Cardiac muscle cell (in vitro differentiated cells and primary cell): ENCODE results near the gene SYPL1. TPM values are rescaled to one million over a fixed set of nuclear protein-coding genes. Genes with fewer than 3 reads are reported as not detected.

Source experiments
- DNase-seq, 2 donors: peaks; one replicate each; pipeline versions ENCODE4 v3.0.0 to v3.0.0-alpha.2; 2010 to 2017; ENCODE audit warnings: low read depth in 1 of 2, low spot score in 1 of 2
- H3K27ac ChIP-seq: fragments of 200-600 bp; sonication (generic); 2 replicates; pipeline ENCODE4 v1.5.1; 2016
- H3K27me3 ChIP-seq: fragments of 200-600 bp; sonication (generic); 2 replicates; pipeline ENCODE4 v1.6.0; 2016; ENCODE audit warnings: control low read depth
- H3K36me3 ChIP-seq: fragments of 200-600 bp; sonication (generic); 2 replicates; pipeline ENCODE4 v1.5.1; 2016; ENCODE audit warnings: control low read depth
- H3K4me1 ChIP-seq: fragments of 200-600 bp; sonication (generic); 2 replicates; pipeline ENCODE4 v1.8.1; 2017; ENCODE audit warnings: low read depth, mild to moderate bottlenecking, mixed run types
- H3K4me3 ChIP-seq: fragments of 200-600 bp; sonication (generic); 2 replicates; pipeline ENCODE4 v1.5.1; 2016; ENCODE audit warnings: mild to moderate bottlenecking
- H3K9me3 ChIP-seq: fragments of 200-600 bp; sonication (generic); 2 replicates; pipeline ENCODE4 v1.5.1; 2017; ENCODE audit warnings: low read depth, mild to moderate bottlenecking, control low read depth
- polyA plus RNA-seq: library from polyadenylated mRNA; unstranded; fragments of >200 nt; fragmentation: Nextera tagmentation; extraction: Ambion mirVana; gene quantifications from 2 replicates; pipeline ENCODE4 v1.2.1, GENCODE V29; 2016
- total RNA-seq: library from RNA; depleted of rRNA; stranded (reverse); fragments of >200 nt; gene quantifications from 2 replicates; pipeline ENCODE4 v1.2.3, GENCODE V29; 2016
- TF ChIP-seq, protein P1 (sequence below): IDR thresholded peaks from 2 replicates; pipeline ENCODE4 v1.5.1; 2012; ENCODE audit warnings: low read depth, mild to moderate bottlenecking, low read length

SYPL1 gene
- total and polyA plus RNA-seq, 2 experiments from 2014 or later, result 37.8 to 80.9 TPM

DNA sequence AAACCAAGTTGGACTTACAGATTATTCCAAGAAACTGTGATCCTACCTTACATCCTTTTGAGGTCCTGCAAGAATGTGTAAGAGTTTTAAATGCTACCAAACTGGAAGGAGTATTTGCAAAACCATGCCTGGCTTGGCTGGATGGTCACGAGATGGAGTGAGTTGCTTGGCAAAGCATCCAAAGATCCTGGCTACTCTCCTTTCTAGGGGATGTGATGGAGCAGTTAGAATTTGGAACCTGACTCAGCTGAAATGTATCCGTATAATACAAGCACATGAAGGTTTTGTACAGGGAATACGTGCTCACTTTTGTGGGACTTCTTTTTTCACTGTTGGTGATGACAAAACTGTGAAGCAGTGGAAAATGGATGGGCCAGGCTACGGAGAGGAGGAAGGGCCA is 13.3 kb upstream of the SYPL1 start:
- Histone ChIP-seq H3K27me3 (no peaks in the 10 kb centered on the region), H3K36me3 (no peaks in the 10 kb centered on the region), H3K9me3 (no peaks in the 10 kb centered on the region), H3K4me3 (no peak overlapping the region), H3K27ac (no peak overlapping the region), H3K4me1 (peaks cover 3% of the 10 kb centered on the region)
- peak in 1 of 2 donors; percentile 55 for DNase-seq
- TF ChIP-seq, protein P1, sequence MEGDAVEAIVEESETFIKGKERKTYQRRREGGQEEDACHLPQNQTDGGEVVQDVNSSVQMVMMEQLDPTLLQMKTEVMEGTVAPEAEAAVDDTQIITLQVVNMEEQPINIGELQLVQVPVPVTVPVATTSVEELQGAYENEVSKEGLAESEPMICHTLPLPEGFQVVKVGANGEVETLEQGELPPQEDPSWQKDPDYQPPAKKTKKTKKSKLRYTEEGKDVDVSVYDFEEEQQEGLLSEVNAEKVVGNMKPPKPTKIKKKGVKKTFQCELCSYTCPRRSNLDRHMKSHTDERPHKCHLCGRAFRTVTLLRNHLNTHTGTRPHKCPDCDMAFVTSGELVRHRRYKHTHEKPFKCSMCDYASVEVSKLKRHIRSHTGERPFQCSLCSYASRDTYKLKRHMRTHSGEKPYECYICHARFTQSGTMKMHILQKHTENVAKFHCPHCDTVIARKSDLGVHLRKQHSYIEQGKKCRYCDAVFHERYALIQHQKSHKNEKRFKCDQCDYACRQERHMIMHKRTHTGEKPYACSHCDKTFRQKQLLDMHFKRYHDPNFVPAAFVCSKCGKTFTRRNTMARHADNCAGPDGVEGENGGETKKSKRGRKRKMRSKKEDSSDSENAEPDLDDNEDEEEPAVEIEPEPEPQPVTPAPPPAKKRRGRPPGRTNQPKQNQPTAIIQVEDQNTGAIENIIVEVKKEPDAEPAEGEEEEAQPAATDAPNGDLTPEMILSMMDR, result no peak

DNA sequence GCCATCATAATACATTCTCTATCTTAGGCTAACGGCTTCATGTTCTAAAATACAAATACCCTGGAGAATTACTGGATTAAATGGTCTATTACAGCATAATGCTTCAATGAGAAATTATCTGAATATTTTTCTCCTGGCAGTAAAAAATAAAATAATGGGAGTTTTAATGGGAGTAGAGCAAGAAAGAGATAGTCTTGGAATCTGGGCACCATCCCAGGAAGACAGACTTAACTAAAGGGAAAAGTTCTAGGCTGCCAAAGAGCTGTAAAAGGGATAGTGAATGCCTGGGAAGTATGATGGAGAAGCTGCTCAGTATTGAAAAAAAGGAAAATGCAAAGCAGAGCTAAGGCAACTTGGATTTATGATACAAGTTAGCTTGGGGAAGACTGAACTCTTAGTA is 12.1 kb upstream of the SYPL1 start:
- no peak overlapping the region for H3K4me3 ChIP-seq
- no peak overlapping the region for H3K27ac ChIP-seq
- H3K9me3 ChIP-seq, result no peaks in the 10 kb centered on the region
- TF ChIP-seq, protein P1, result no peak
- peak in 1 of 2 donors; percentile 74 for DNase-seq
- H3K27me3 ChIP-seq, result no peaks in the 10 kb centered on the region
- H3K4me1 ChIP-seq, result peaks cover 8% of the 10 kb centered on the region
- no peaks in the 10 kb centered on the region for H3K36me3 ChIP-seq

DNA sequence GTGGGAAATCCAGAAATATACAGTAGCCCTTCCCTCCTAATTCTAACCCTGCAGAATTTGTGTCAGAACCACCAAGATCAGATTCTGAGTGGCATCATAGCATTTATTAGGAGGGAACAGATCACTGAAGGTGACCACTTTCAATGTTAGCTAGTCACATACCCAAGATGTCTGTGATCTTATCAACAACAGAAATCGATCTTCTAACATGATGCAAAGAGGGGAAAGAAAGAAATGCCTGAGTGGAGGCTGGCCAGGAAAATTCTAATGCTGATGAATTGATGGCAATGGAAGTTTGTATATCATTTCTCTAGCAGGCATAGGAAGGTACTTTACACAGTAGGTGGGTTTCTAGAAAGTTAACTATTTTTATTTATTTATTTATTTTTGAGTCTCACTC is 10.6 kb upstream of the SYPL1 start:
- Histone ChIP-seq H3K27ac (no peak overlapping the region), H3K4me1 (peaks cover 16% of the 10 kb centered on the region), H3K4me3 (no peak overlapping the region), H3K36me3 (no peaks in the 10 kb centered on the region), H3K9me3 (no peaks in the 10 kb centered on the region), H3K27me3 (no peaks in the 10 kb centered on the region)
- TF ChIP-seq, protein P1, result no peak
- no peak for DNase-seq

DNA sequence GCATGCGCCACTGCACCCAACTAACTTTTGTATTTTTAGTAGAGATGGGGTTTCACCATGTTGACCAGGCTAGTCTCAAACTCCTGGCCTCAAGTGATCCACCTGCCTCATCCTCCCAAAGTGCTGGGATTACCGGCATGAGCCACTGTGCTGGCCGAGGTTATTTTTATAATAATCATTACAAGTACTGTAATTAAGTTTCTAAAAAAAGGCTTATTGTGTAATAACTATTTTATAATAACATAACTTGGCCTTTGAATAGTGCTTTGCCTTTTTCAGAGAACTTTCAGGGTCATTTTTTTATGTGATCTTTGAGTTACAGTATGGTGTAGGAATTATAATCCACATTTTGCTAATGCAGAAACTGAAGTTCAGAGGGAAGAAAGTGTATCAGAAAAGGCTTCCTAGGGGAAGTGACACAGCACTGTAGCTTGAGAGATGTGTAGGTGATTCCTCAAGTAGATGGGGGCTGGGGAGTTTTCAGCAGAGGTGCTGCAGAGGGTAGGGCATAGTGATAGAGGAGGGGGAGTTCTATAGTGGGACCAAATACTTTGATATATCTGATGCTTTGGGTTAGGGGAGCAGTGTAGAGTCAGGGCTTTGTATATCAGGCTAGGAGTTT is 9.2 kb upstream of the SYPL1 start:
- H3K4me3 ChIP-seq, result no peak overlapping the region
- peaks cover 16% of the 10 kb centered on the region for H3K4me1 ChIP-seq
- no peaks in the 10 kb centered on the region for H3K9me3 ChIP-seq
- no peak for DNase-seq
- TF ChIP-seq, protein P1, result no peak
- H3K36me3 ChIP-seq, result no peaks in the 10 kb centered on the region
- H3K27ac ChIP-seq, result no peak overlapping the region
- H3K27me3 ChIP-seq, result no peaks in the 10 kb centered on the region

DNA sequence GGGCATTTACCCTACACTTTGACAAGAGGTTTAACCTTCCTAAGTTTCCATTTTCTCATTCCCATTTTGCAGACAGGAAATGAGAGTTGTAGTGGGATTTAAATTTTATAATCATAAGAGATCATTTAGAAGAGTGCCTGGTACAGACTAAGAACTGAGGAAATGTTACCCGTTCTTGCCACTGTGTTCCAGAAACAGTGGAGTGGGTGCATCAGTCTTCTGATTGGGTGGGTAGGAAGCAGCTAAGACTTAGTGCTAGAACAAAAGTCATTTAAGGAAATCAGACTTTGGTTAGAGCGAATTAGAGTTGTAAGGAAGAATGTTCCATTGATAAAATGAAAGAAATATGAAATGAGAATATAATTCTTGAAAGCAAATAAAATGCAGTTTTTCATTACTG is 8.4 kb upstream of the SYPL1 start:
- TF ChIP-seq, protein P1, result no peak

More for the DNA sequence above, 8.4 kb upstream of the SYPL1 start:
- no peak overlapping the region for H3K27ac ChIP-seq
- DNase-seq, result no peak
- no peaks in the 10 kb centered on the region for H3K36me3 ChIP-seq
- H3K27me3 ChIP-seq, result no peaks in the 10 kb centered on the region
- peaks cover 16% of the 10 kb centered on the region for H3K4me1 ChIP-seq
- no peaks in the 10 kb centered on the region for H3K9me3 ChIP-seq
- H3K4me3 ChIP-seq, result no peak overlapping the region
